Measurements from ENCODE around the gene AGFG2. TPM values are rescaled to one million over a fixed set of nuclear protein-coding genes. Genes with fewer than 3 reads are reported as not detected.

The AGFG2 gene
- total and polyA plus RNA-seq, 2 of the 13 experiments (the other 11 are each of a cell fraction or from before 2014, with no cell fraction given) = 125 to 132 TPM

GRCh38 chr7:100568896-100569844 lies 30.2 kb downstream of the AGFG2 start (continued):
- TF ChIP-seq ZBTB2 (CRISPR knock-in tag; IDR thresholded peaks at IDR 0.05; ENCODE audit: low read depth) (peak; percentile 65; the same call in 1 of the 2 replicates), SOX13 (IDR thresholded peaks at IDR 0.05) (peak; percentile 45), SOX13 (CRISPR knock-in tag; conservative IDR thresholded peaks at IDR 0.05 in 1 of 2, IDR thresholded peaks at IDR 0.05 in 1 of 2) (peak in 1 of 2 experiments; percentile 35; a peak in 2 of 4 replicates), TMF1 (CRISPR knock-in tag; IDR thresholded peaks at IDR 0.05; ENCODE audit: low read depth) (no peak; the same call in none of the 2 replicates), SNRNP70 (IDR thresholded peaks at IDR 0.05; ENCODE audit: low read depth, low read length) (no peak), ZNF776 (CRISPR knock-in tag; IDR thresholded peaks at IDR 0.05) (no peak), TGIF2 (CRISPR knock-in tag; IDR thresholded peaks at IDR 0.05) (no peak; the same call in 1 of the 2 replicates), CBX1 (IDR thresholded peaks at IDR 0.05; ENCODE audit: low read depth) (no peak), MNT (IDR thresholded peaks at IDR 0.05) (no peak), SRSF1 (optimal IDR thresholded peaks at IDR 0.05; ENCODE audit: low read depth, low read length) (peak; percentile 96), ZNF687 (CRISPR knock-in tag; IDR thresholded peaks at IDR 0.05) (no peak), SP5 (CRISPR knock-in tag; IDR thresholded peaks at IDR 0.05; ENCODE audit: borderline replicate concordance, low read depth) (no peak; the same call in 1 of the 2 replicates), ZC3H13 (CRISPR knock-in tag; IDR thresholded peaks at IDR 0.05) (no peak; the same call in 1 of the 2 replicates), SIX1 (CRISPR knock-in tag; IDR thresholded peaks at IDR 0.05; ENCODE audit: borderline replicate concordance) (no peak), KDM5B (CRISPR knock-in tag; IDR thresholded peaks at IDR 0.05; ENCODE audit: borderline replicate concordance) (no peak; the same call in 1 of the 2 replicates), ZNF816 (CRISPR knock-in tag; IDR thresholded peaks at IDR 0.05; ENCODE audit: borderline replicate concordance) (peak; percentile 95), GFI1 (CRISPR knock-in tag; IDR thresholded peaks at IDR 0.05; ENCODE audit: borderline replicate concordance) (no peak), ZNF619 (CRISPR knock-in tag; IDR thresholded peaks at IDR 0.05) (peak; percentile 25; the same call in 1 of the 2 replicates), TRAFD1 (CRISPR knock-in tag; IDR thresholded peaks at IDR 0.05; ENCODE audit: borderline replicate concordance) (0 out of 2 replicates have a peak, but pooled peaks have one; percentile 24), ZNF792 (CRISPR knock-in tag; IDR thresholded peaks at IDR 0.05) (no peak)
